ENCODE data around the gene SHISA4.
A peak's percentile ranks its signal among the peaks of the same experiment; 100 is the strongest.

Gene SHISA4

GRCh38 chr1:201861448-201861847, 27.2 kb upstream of the SHISA4 start:
- DNase-seq = no peak
- TF ChIP-seq POLR2A (IDR thresholded peaks at IDR 0.05; ENCODE audit: low read length) (no peak), GATA1 (IDR thresholded peaks at IDR 0.05; ENCODE audit: low read depth, low read length) (no peak)

- DNase-seq = no peak
- TF ChIP-seq GATA1 (IDR thresholded peaks at IDR 0.05; ENCODE audit: low read depth, low read length) (no peak), POLR2A (IDR thresholded peaks at IDR 0.05; ENCODE audit: low read length) (no peak)
Observed at GRCh38 chr1:201870397-201870796, 18.3 kb upstream of the SHISA4 start.

- TF ChIP-seq POLR2A (IDR thresholded peaks at IDR 0.05; ENCODE audit: low read length) = no peak
- no peak for TF ChIP-seq GATA1 (IDR thresholded peaks at IDR 0.05; ENCODE audit: low read depth, low read length)
Observed at GRCh38 chr1:201874672-201875071, 14.0 kb upstream of the SHISA4 start.

GRCh38 chr1:201876148-201876818, 12.4 kb upstream of the SHISA4 start:
- no peak for DNase-seq
- no peak for TF ChIP-seq POLR2A (IDR thresholded peaks at IDR 0.05; ENCODE audit: low read length)
- no peak for TF ChIP-seq GATA1 (IDR thresholded peaks at IDR 0.05; ENCODE audit: low read depth, low read length)

More at GRCh38 chr1:201874672-201875071, 14.0 kb upstream of the SHISA4 start:
- DNase-seq = no peak

GRCh38 chr1:201877877-201878401, 10.8 kb upstream of the SHISA4 start:
- TF ChIP-seq POLR2A (IDR thresholded peaks at IDR 0.05; ENCODE audit: low read length) (no peak), GATA1 (IDR thresholded peaks at IDR 0.05; ENCODE audit: low read depth, low read length) (no peak)
- peak; percentile 32 to 65 for DNase-seq

GRCh38 chr1:201880928-201881571, 7.6 kb upstream of the SHISA4 start:
- TF ChIP-seq POLR2A (IDR thresholded peaks at IDR 0.05; ENCODE audit: low read length) = no peak
- TF ChIP-seq GATA1 (IDR thresholded peaks at IDR 0.05; ENCODE audit: low read depth, low read length) = no peak
- no peak for DNase-seq

GRCh38 chr1:201881617-201882016, 7.1 kb upstream of the SHISA4 start:
- TF ChIP-seq GATA1 (IDR thresholded peaks at IDR 0.05; ENCODE audit: low read depth, low read length) = no peak
- no peak for DNase-seq

GRCh38 chr1:201882665-201883132, 6.0 kb upstream of the SHISA4 start:
- DNase-seq = peak; percentile 38 to 68
- TF ChIP-seq POLR2A (IDR thresholded peaks at IDR 0.05; ENCODE audit: low read length) = peak; percentile 6
- TF ChIP-seq GATA1 (IDR thresholded peaks at IDR 0.05; ENCODE audit: low read depth, low read length) = no peak

- DNase-seq = no peak
- TF ChIP-seq GATA1 (IDR thresholded peaks at IDR 0.05; ENCODE audit: low read depth, low read length) (no peak), POLR2A (IDR thresholded peaks at IDR 0.05; ENCODE audit: low read length) (no peak)
Observed at GRCh38 chr1:201883266-201883665, 5.4 kb upstream of the SHISA4 start.

- no peak for TF ChIP-seq POLR2A (IDR thresholded peaks at IDR 0.05; ENCODE audit: low read length)
- no peak for TF ChIP-seq GATA1 (IDR thresholded peaks at IDR 0.05; ENCODE audit: low read depth, low read length)
- peak; percentile 38 to 74 for DNase-seq
Observed at GRCh38 chr1:201883786-201884185, 4.9 kb upstream of the SHISA4 start.

- no peak for DNase-seq
- TF ChIP-seq POLR2A (IDR thresholded peaks at IDR 0.05; ENCODE audit: low read length) (no peak), GATA1 (IDR thresholded peaks at IDR 0.05; ENCODE audit: low read depth, low read length) (no peak)
Observed at GRCh38 chr1:201884425-201884824, 4.3 kb upstream of the SHISA4 start.

- TF ChIP-seq POLR2A (IDR thresholded peaks at IDR 0.05; ENCODE audit: low read length) = no peak
- TF ChIP-seq GATA1 (IDR thresholded peaks at IDR 0.05; ENCODE audit: low read depth, low read length) = no peak
- DNase-seq = peak; percentile 28 to 51
Observed at GRCh38 chr1:201885531-201886075, 3.1 kb upstream of the SHISA4 start.

- TF ChIP-seq GATA1 (IDR thresholded peaks at IDR 0.05; ENCODE audit: low read depth, low read length) (no peak), POLR2A (IDR thresholded peaks at IDR 0.05; ENCODE audit: low read length) (no peak)
- no peak for DNase-seq
Observed at GRCh38 chr1:201886103-201886885, 2.4 kb upstream of the SHISA4 start.
